T-helper 22 cell (primary cell): Measurements from ENCODE around the gene LPAR3.
"Not testable (repeated sequence)": the region's sequence is repeated elsewhere in the genome, so short reads cannot be mapped to it uniquely, and the experiment has no call there.

Experiments used
- DNase-seq: peaks from one replicate; pipeline ENCODE4 v3.0.0-alpha.2; 2020; ENCODE audit warnings: low read depth

The LPAR3 gene

DNA sequence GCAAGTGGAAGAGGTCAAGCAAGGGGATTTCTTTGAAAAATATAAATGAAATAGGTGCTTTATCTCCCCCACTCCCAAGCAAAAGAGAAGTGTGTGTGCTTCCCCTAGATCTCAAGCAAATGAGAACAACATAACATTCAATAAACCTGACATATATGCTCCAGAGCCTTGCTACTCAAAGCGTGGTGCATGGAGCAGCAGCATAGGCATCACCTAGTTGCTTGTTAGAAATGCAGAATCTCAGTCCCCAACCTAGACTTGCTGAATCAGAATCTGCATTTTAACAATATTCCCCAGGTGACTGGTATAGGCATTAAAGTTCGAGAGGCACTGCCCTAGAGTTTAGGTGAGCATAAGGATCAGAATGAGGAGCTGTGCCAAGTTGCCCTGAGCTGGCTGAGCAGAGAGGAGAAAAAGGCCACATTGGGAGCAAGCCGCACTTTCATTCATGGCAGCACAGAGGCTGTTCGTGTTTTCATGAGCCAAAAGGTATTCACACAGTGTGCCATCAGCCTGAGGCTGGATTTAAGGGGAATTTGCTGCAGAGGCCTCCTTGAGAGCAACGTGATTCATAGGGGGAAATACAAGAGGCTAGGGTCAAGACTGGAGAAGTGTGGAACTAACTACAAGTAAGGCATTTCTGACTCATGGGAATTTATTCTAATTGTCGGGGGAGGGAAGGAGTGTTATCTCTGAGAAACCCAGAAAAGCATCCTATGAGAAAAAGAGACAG is 14.3 kb upstream of the LPAR3 start:
- DNase-seq: no peak

GRCh38 chr1:84902727-84903126 is 9.7 kb upstream of the LPAR3 start:
- DNase-seq: not testable (repeated sequence)

DNA sequence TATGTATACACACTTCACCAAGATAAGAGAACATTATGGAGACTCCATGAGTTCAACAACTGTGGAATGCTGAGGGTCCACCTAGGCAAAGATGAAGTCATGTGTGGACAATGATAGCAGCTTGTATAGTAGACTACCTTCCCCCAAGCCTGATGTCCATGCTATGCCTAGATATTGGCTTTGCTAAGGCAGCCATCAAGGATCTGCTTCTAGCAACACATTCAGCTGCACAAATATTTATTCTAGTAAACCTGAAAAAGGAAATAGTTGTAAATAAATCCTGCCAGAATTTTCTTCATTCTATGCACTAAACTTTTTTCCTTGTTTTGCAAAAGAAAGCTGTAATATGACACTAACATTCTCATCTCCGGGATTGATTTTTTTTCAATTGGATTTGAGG is 7.0 kb upstream of the LPAR3 start:
- no peak for DNase-seq

DNA sequence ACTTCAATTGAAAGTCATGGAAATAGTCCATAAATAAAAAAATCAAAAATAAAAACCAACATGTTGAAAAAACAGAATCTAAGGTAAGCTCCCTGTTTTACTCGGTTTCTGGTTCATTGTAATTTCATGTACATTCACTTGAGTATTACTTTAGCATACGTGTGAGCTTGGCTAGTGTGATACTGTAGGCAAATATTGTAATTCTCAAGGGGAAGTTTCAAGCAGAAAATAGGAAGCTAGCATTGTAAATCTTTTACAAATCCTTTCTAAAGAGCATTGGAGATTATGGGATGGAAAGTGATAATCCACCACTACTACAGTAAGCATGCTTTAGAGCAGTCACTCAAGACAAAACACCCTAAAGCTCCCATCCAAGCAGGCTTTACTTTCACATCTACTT is 3.3 kb upstream of the LPAR3 start:
- DNase-seq: no peak

DNA sequence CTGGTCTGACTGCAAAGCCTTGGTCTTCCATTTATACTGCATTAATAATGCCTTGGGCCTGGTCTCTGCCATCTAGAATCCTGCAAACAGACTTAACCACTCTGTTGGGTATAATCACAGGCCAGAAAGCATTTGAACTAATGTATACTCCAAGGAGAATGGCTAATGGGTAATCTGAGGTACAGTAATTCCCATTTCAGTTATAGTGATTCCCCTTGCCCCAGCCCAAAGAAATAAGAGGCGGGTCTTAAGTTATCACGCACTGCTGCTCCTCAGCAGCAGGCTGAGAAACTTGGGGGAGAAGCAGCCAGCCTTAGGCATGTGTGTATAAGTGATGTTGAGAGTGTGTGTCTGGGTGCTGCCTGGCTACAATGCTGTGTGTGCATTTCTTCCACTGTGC is 2.4 kb downstream of the LPAR3 start:
- no peak for DNase-seq

DNA sequence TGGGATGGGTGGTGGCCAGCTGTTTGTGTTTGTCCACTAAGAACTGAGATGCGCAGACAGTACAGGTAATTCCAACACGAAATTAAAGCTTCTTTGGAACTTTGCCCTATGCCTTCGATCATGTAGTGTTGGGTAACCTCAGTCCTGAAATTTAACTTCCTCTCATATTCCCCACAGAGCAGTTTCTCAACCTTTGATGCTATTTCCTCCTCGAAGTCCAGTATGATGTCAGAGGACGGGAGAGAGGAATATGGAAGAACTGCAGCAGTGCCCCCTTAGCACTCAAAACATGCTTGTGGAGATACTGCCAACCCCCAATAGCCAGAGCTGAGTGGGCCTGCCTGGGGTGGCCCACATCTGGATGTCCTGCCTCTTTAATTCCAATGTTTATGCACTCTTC is 3.6 kb downstream of the LPAR3 start:
- DNase-seq: no peak

- no peak for DNase-seq
These were observed 4.3 kb downstream of the LPAR3 start for GRCh38 chr1:84888753-84889152.

DNA sequence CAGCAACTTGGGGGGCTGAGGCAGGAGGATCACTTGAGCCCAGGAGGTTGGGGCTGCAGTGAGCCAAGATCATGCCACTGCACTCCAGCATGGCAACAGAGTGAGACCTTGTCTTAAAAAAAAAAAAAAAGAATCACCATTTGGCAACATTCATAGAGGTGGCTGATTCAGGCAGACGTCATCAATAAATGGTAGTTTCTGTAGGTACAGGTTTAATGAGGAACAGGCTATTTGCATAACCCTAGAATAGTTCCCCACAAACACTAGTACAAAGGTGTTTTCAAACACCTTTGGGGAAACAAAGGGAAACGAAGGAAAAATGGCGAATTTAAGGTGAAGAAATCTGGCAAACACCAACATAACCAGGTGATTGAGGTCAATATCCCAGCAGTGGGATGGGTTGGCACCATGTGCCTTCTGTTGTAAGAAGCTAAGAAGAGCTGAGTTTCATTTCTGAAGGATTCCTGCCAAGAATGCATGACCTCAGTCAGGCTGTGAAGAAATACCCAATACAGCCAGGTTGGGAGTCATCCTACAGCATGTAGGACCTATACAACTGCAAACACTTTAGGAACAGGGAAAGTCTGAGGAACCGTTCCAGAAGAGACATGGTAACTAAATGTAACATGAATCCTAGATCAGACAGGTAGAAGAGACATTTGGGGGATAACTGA is 5.6 kb downstream of the LPAR3 start:
- DNase-seq: no peak

DNA sequence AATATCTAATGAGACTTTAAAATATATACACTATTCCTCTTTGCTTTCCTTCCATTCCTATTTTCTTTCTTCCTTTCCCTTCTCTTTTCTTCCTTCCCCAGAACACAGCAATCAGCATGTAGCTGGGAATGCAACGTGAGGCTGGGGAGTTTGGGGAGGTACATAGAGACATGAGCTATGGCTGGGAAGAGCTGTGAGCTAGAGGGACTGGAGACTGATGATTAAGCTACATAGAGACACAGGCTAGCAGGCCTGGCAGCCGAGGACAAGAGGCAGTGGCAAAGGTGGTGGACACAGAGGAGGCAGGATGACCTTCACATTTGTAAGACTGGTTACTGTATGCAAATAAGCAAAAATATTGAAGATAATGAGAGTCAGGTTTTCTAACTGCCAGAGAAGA is 7.5 kb downstream of the LPAR3 start:
- DNase-seq: no peak

- no peak for DNase-seq
These were observed 8.2 kb downstream of the LPAR3 start for GRCh38 chr1:84884671-84885389.

GRCh38 chr1:84883286-84883685 is 9.7 kb downstream of the LPAR3 start:
- DNase-seq: no peak

DNA sequence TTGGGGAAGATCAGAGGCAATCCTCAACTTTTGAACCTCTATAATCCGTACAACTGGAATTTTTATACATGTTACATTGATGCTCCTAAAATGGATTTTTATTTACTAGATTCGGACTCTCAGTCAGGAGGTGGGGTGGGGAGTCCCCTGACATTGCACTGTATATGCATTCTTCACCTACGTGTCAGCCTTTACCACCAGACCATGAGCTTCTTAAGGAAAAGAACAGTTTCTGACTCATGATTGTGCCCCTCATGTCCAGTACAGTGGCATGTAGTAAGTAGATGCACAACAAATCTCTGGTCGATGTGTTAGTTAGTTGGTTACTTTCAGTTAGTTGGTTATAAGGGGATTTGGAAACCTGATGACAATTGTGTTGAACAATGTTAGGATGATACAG is 15.4 kb downstream of the LPAR3 start:
- DNase-seq: no peak

GRCh38 chr1:84876353-84876752 is 16.7 kb downstream of the LPAR3 start:
- DNase-seq: no peak

GRCh38 chr1:84873366-84873765 is 19.6 kb downstream of the LPAR3 start:
- DNase-seq: no peak

- DNase-seq: no peak
These were observed 20.2 kb downstream of the LPAR3 start for GRCh38 chr1:84872696-84873355.

GRCh38 chr1:84871181-84871580 is 21.8 kb downstream of the LPAR3 start:
- DNase-seq: no peak

DNA sequence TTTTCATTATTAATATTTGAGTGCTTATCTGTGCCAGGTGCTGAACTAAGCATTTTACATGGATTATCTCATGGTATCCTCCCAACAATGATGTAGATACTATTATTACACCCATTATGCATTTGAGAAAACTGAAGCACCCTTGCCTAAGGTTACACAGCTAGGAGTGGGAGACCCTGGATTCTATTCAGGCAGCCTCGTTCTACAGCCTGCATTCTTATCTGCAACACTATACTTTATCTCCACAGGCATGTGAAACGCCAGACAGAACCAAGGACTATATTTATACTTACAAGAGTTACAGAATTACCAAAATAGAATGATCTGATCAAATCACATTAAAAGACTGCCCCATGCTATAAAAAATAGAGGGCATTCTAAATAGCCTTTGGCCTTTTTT is 22.4 kb downstream of the LPAR3 start:
- DNase-seq: no peak

DNA sequence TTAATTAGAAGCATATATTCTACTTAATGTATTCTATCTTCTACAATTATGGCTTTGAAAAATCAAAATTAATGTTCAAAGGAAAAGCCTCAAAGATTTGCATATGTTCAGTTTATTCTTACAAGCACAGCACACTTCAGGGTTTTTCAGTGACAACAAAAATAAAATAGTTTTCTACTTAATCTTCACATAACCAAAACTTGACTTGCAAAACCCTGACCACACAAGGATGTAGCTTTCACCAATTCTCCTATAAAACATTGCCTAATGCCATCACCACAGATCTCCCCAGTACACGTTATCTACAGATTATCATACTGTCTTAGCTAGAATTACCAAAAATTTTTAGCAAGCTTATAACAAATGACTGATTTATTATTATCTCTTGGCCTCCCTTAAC is 23.3 kb downstream of the LPAR3 start:
- DNase-seq: no peak

GRCh38 chr1:84862810-84863251 is 30.2 kb downstream of the LPAR3 start:
- DNase-seq: peak; percentile 14

- no peak for DNase-seq
These were observed 30.9 kb downstream of the LPAR3 start for GRCh38 chr1:84861988-84862644.

DNA sequence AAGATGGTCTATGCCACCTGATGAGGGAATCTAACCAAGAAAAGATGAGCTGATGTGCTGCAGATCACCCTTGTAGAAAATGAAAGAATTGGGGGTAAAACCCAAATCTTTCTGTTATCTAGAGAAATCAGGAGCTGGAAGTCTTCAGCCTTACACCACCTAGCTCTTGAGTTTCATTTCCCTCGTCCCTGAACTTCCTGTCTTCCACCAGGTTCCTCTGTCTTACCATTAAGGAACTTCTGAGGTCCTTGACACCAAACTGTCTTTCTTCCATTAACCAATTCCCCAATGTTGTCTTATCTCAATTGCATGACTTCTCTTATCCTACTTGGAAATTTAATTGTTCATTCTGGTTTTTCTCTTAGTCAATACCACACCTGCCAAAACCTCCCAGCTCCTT is 31.5 kb downstream of the LPAR3 start:
- no peak for DNase-seq

GRCh38 chr1:84859866-84860265 is 33.1 kb downstream of the LPAR3 start:
- no peak for DNase-seq
